ENCODE data around the gene SMPD4. TPM values are rescaled to one million over a fixed set of nuclear protein-coding genes. Genes with fewer than 3 reads are reported as not detected.

Gene SMPD4
- total and polyA plus RNA-seq, 2 of the 8 experiments (the other 6 are each of a cell fraction or from before 2014, with no cell fraction given), result 102 to 106 TPM

DNA sequence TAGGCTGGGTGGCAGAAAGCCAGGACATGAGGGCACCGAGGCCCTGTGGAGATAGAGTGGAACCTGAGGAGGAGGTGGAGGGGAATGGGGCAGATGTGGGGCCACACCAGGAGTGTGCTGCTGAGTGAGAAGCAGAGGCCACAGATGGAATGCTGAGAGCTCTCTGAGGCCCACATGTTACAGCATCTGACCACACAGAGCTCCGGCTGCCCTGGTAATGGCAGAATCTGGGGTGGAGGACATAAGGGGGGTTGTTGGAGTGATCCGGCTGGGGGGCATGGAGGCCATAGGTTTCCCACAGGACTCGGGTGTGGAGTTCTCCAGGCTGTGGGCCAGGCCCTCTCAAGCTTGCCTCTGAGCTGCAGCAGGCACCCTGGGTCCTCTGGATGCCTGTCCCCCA, 4.5 kb upstream of the SMPD4 start (continued):
- TF ChIP-seq CTCF (IDR thresholded peaks at IDR 0.05; ENCODE audit: control extremely low read depth in 1 of 3, insufficient read depth in 1 of 3, low read depth in 1 of 3, low read length in 3 of 3) (no peak), SIX5 (IDR thresholded peaks at IDR 0.05; ENCODE audit: low read depth, low read length) (no peak), SIN3A (conservative IDR thresholded peaks at IDR 0.05 in 1 of 2, IDR thresholded peaks at IDR 0.05 in 1 of 2; ENCODE audit: low read depth in 1 of 2, low read length in 2 of 2) (no peak), POLR2AphosphoS5 (IDR thresholded peaks at IDR 0.05; ENCODE audit: low read depth, low read length) (no peak)
